Muscle layer of colon (tissue), 2 donors: Measurements from ENCODE around the gene TTLL11.

ENCODE experiments used
- H3K27ac ChIP-seq: one replicate; pipeline ENCODE4 v1.7.0; 2013; ENCODE audit warnings: low read depth, mild to moderate bottlenecking, low read length, moderate library complexity
- H3K27me3 ChIP-seq, 2 donors: one replicate each; pipeline ENCODE4 v1.7.0; 2013; ENCODE audit warnings: low read length in 2 of 2, mild to moderate bottlenecking in 2 of 2; ENCODE audit not compliant: insufficient read depth in 2 of 2, control insufficient read depth in 1 of 2
- H3K36me3 ChIP-seq: one replicate; pipeline ENCODE4 v1.7.0; 2013; ENCODE audit warnings: mild to moderate bottlenecking, low read length; ENCODE audit not compliant: insufficient read depth
- H3K4me1 ChIP-seq: one replicate; pipeline ENCODE4 v1.7.0; 2013; ENCODE audit warnings: mild to moderate bottlenecking, low read length; ENCODE audit not compliant: insufficient read depth
- H3K4me3 ChIP-seq, 2 donors: one replicate each; pipeline ENCODE4 v1.7.0; 2013; ENCODE audit warnings: low read length in 2 of 2, low read depth in 1 of 2, mild to moderate bottlenecking in 1 of 2, moderate library complexity in 1 of 2
- H3K9ac ChIP-seq: one replicate; pipeline ENCODE4 v1.7.0; 2013; ENCODE audit warnings: low read length
- H3K9me3 ChIP-seq: one replicate; pipeline ENCODE4 v1.7.0; 2013; ENCODE audit warnings: mild to moderate bottlenecking, low read length
- donor health status: abdominal sarcoma.
- donor health status: Adenocarcinoma of cecum.

TTLL11 gene

DNA sequence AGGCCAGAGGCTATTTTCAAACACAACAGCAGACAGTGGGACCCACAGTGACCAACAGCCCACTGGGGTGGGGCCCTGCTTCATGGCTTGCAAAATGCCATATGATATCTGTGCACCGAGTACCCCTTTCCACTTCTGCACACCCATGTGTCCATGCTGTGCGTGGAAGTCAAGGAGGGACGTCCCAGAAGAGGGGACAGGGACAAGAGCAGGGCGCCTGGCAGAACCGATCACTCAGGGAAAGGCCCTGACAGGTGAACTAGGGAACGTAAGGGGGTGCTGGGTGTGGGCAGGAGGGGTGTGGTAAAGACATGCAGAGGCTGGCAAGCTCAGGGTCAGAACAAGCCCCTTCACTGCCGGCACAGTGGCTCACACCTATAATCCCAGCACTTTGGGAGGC, 7.6 kb upstream of the TTLL11 start:
- Histone ChIP-seq H3K9ac (no peak overlapping the region), H3K27me3 (no peaks in the 10 kb centered on the region), H3K4me3 (no peak overlapping the region), H3K9me3 (peaks cover 6% of the 10 kb centered on the region), H3K36me3 (no peaks in the 10 kb centered on the region), H3K4me1 (peaks cover 4% of the 10 kb centered on the region), H3K27ac (no peak overlapping the region)

DNA sequence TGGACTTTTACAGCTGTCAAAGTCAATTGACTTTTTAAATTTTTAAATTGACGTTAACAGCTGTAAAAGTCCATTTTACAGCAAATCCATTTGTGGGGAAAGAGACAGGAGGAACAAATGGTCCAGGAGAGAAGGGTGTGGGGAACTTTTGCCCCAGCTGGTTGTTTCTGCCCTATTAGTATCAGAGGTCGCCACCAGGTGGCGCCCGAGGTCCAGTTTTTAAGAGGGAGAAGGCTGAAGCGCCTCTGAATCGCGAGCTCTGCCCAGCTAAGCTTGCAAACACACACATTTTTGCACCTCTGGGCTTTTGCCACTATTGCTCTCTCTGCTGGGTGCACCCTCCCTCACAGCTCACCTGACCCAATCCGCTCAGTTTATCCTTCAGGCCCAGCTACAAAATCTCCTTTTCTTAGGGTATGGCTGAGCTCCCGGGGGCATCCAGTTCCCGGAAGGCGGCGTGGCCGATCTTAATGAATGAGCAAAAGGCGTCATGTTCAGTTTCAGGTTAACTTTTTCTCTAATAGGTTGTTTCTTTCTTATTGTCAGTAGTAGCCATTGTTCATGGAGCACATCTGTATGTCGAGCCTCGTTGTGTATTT, 6.3 kb upstream of the TTLL11 start:
- Histone ChIP-seq H3K9ac (no peak overlapping the region), H3K4me3 (peak overlapping the region in 1 of 2 donors; percentile 26), H3K36me3 (no peaks in the 10 kb centered on the region), H3K4me1 (peaks cover 4% of the 10 kb centered on the region), H3K27ac (no peak overlapping the region), H3K27me3 (no peaks in the 10 kb centered on the region), H3K9me3 (peaks cover 6% of the 10 kb centered on the region)

GRCh38 chr9:122097679-122098315, 4.7 kb upstream of the TTLL11 start:
- H3K27ac ChIP-seq = no peak overlapping the region
- no peaks in the 10 kb centered on the region for H3K27me3 ChIP-seq

DNA sequence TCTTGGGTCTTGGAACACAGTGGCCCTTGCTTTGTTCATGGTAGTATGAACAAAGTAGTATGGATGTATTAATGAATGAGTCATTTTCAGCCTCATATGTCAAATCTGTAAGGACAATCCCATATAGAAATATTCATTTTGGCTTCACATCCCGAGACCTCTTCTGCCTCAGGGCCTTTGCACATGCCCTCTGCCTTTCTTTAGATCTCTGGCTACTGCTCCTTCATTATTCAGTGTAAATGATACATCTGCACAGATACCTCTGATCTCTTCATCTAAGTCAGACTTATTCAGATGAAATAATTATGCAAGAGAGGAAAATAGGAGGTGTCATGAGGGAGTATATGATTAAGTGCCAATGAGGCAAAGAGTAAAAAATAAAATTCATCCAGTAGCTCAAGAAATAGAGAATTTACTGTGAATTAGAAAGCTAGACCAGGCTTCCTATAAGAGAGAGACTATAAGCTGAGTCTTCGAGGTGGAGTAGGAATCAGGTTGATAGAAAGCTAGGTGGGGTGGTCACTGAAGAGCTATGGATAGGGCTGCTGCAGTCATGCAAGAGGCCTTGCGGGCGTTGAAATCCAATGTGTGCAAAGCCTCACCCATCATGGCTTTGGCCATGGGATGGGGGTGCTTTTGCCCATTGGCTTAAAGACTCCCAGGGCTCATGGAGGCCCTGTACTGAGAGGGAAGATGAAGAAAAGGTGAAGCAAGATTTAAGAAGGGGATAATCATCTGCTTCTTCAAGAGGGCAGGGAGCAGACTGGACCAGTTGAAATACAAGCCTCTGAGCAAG, 3.7 kb upstream of the TTLL11 start:
- no peaks in the 10 kb centered on the region for H3K36me3 ChIP-seq
- no peak overlapping the region for H3K9ac ChIP-seq
- H3K27me3 ChIP-seq = no peaks in the 10 kb centered on the region
- H3K4me1 ChIP-seq = peaks cover 9% of the 10 kb centered on the region
- no peaks in the 10 kb centered on the region for H3K9me3 ChIP-seq
- H3K27ac ChIP-seq = no peak overlapping the region
- H3K4me3 ChIP-seq = no peak overlapping the region

More at GRCh38 chr9:122097679-122098315, 4.7 kb upstream of the TTLL11 start:
- no peak overlapping the region for H3K9ac ChIP-seq
- H3K4me3 ChIP-seq = no peak overlapping the region
- peaks cover 4% of the 10 kb centered on the region for H3K4me1 ChIP-seq
- no peaks in the 10 kb centered on the region for H3K36me3 ChIP-seq
- no peaks in the 10 kb centered on the region for H3K9me3 ChIP-seq

DNA sequence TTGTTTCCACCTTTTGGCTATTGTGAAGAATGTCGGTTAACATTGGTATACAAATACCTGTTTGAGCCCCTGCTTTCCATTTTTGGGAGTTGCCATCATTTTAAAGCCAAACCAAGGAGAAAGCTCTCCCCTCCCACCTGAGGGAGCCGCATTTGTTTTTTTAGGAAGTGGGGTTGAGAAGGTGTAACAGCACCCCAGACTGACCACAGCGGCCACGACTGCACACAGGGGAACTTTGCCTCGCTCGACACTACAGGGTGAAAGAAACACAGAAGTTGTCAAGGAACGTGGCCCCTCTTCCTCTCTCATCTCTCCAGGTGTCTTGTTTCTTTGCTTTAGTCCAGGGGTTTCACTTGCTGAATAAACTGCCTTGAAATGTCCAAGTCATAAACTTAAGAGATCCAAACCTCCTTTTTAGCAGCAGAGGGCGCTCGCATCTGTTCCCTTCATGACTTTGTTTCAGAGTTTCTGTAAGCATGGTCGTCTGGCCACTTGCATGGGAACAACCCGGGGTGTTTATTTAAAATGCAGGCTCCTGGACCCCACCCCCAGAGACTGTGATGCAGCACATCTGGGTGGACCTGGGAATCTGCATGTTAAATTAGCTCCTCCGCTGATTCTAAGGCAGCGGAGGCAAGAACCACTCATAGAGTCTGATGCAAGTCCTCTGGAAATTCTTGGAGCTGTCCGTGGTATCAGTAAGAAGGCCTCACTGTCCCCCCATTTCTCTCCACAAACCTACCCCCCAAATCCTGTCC, 2.1 kb upstream of the TTLL11 start:
- Histone ChIP-seq H3K9me3 (no peaks in the 10 kb centered on the region), H3K27ac (no peak overlapping the region), H3K27me3 (no peaks in the 10 kb centered on the region), H3K9ac (no peak overlapping the region), H3K4me1 (peaks cover 21% of the 10 kb centered on the region), H3K36me3 (no peaks in the 10 kb centered on the region), H3K4me3 (no peak overlapping the region)

DNA sequence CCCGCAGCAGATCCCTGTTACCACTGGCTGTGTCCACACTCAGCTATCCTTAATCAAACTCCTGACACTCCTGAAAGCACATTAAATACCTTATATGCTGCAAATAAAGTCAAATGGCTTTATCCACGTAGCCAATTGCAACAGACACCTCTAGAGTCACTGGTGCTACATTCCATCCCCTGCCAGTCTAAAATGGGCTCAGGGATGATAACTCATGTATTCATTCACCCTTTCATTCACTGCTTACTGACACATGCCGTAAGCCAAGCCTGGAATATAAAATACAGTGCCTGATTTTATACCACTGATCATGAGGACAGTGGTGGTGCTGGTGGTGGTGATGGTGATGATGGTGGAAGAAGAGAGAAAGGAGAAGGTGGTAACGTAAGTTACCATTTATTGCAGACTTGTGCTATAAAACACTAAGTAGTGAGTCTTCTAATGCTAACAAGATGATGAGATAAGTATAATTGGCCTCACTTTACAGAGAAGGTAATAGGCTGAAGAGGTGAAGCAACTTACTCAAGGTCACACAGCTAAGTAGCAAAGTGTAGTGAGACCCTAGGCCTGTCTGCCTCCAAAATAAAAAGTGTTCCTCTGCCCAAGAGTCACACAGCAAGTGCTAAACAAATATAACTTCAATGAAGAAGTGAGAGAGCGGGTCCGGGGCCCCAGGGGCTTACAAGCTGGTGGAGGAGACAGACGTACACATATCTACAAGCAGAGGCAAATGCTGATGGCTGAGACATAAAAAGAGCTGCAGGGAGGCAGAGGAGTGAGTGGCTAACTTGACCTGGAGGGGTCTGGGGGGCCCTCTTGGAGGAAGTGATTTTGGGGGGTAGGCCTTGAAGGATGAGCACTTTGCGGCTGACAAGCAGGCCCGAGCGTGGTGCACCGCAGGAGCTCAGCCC, 1.2 kb downstream of the TTLL11 start:
- Histone ChIP-seq H3K9me3 (no peaks in the 10 kb centered on the region), H3K27ac (peak overlapping the region; percentile 90), H3K27me3 (no peaks in the 10 kb centered on the region), H3K4me1 (peaks cover 49% of the 10 kb centered on the region), H3K9ac (peak overlapping the region; percentile 31), H3K4me3 (peak overlapping the region; percentile 63 to 92), H3K36me3 (no peaks in the 10 kb centered on the region)

GRCh38 chr9:122090981-122091380, 2.1 kb downstream of the TTLL11 start:
- no peaks in the 10 kb centered on the region for H3K36me3 ChIP-seq
- H3K9me3 ChIP-seq = no peaks in the 10 kb centered on the region
- no peak overlapping the region for H3K9ac ChIP-seq
- H3K27ac ChIP-seq = peak overlapping the region; percentile 90
- peak overlapping the region in 1 of 2 donors; percentile 63 for H3K4me3 ChIP-seq
- H3K4me1 ChIP-seq = peaks cover 59% of the 10 kb centered on the region
- H3K27me3 ChIP-seq = no peaks in the 10 kb centered on the region

- no peak overlapping the region for H3K4me3 ChIP-seq
- peaks cover 64% of the 10 kb centered on the region for H3K4me1 ChIP-seq
- no peak overlapping the region for H3K9ac ChIP-seq
- no peaks in the 10 kb centered on the region for H3K36me3 ChIP-seq
- no peaks in the 10 kb centered on the region for H3K27me3 ChIP-seq
- H3K27ac ChIP-seq = peak overlapping the region; percentile 90
- no peaks in the 10 kb centered on the region for H3K9me3 ChIP-seq
Measured at GRCh38 chr9:122090287-122090883, 2.7 kb downstream of the TTLL11 start.

DNA sequence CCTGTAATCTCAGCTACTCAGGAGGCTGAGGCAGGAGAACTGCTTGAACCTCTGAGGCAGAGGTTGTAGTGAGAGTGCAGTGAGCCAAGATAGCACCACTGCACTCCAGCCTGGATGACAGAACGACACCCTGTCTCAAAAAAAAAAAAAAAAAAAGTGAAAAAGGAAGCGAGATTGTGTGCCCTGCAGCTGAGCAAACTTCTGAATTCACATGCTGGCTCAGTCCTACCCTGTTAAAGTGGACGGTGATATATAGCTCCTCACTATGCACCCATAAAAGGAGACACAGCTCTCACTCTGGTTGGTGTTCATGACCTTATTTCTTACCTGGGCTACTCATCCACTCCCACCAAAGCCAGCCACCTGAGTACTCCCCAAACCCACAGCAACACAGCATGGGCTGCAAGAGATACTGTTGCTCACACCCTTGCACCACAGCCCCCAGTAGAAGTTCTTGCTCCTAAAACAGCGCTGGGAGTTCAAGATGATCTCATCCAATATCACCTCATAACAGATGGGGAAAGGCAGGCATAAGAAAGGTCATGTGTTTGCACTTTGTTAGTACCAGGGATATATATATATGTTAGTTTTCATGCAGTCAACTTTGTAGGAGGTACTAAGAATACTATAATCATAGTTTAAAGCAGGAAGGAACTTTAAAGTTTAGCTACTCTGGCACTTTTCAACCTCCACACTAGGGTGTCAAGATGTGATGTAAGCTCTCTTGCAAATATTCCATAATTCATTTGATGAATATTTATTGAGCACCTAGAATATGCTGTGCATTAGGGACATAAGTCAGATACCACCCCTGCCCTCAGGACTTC, 4.0 kb downstream of the TTLL11 start:
- no peak overlapping the region for H3K4me3 ChIP-seq
- peaks cover 73% of the 10 kb centered on the region for H3K4me1 ChIP-seq
- no peaks in the 10 kb centered on the region for H3K36me3 ChIP-seq
- peak overlapping the region; percentile 73 for H3K27ac ChIP-seq
- no peak overlapping the region for H3K9ac ChIP-seq
- no peaks in the 10 kb centered on the region for H3K27me3 ChIP-seq
- H3K9me3 ChIP-seq = no peaks in the 10 kb centered on the region
